GM06990 (cell line): ENCODE results near the gene PIGM.

Source experiments
- DNase-seq: peaks from one replicate; pipeline ENCODE4 v3.0.0-alpha.2; 2011; ENCODE audit not compliant: insufficient read length; ENCODE audit errors: extremely low read depth
- H3K27me3 ChIP-seq: replicated peaks from 2 replicates; pipeline ENCODE4 v1.6.0; 2011; ENCODE audit warnings: low read length; ENCODE audit not compliant: control insufficient read depth, insufficient read depth
- H3K36me3 ChIP-seq: 2 replicates; pipeline ENCODE4 v1.5.1; 2011; ENCODE audit warnings: low read length; ENCODE audit not compliant: control insufficient read depth, insufficient read depth
- H3K4me3 ChIP-seq: replicated peaks from 2 replicates; pipeline ENCODE4 v1.5.1; 2011; ENCODE audit warnings: low read depth, mild to moderate bottlenecking, control low read depth, low read length
- CTCF ChIP-seq: IDR thresholded peaks from 2 replicates; pipeline ENCODE4 v1.5.1; 2011; ENCODE audit warnings: low read length, control low read depth, mild to moderate bottlenecking, inconsistent platforms; ENCODE audit not compliant: insufficient read depth, poor library complexity, severe bottlenecking

The PIGM gene

GRCh38 chr1:159986093-159986492 lies 45.7 kb downstream of the PIGM start:
- H3K36me3 ChIP-seq = no peaks in the 10 kb centered on the region
- H3K27me3 ChIP-seq = peaks cover 2% of the 10 kb centered on the region; the same call in 1 of the 2 replicates
- no peak overlapping the region for H3K4me3 ChIP-seq
- DNase-seq = no peak
- no peak for TF ChIP-seq CTCF

- Histone ChIP-seq H3K4me3 (no peak overlapping the region), H3K36me3 (no peaks in the 10 kb centered on the region), H3K27me3 (peaks cover 2% of the 10 kb centered on the region)
- no peak for DNase-seq
- no peak for TF ChIP-seq CTCF
These were observed 46.3 kb downstream of the PIGM start for GRCh38 chr1:159985473-159985872.

- peaks cover 2% of the 10 kb centered on the region for H3K27me3 ChIP-seq
- DNase-seq = no peak
- no peak overlapping the region for H3K4me3 ChIP-seq
- no peaks in the 10 kb centered on the region for H3K36me3 ChIP-seq
- no peak for TF ChIP-seq CTCF
These were observed 48.1 kb downstream of the PIGM start for GRCh38 chr1:159983681-159984080.

- no peak for TF ChIP-seq CTCF
- DNase-seq = no peak
- Histone ChIP-seq H3K4me3 (no peak overlapping the region), H3K27me3 (peaks cover 2% of the 10 kb centered on the region), H3K36me3 (no peaks in the 10 kb centered on the region)
These were observed 49.5 kb downstream of the PIGM start for GRCh38 chr1:159982280-159982679.

GRCh38 chr1:159981351-159982055 lies 50.3 kb downstream of the PIGM start:
- TF ChIP-seq CTCF = no peak
- no peak overlapping the region for H3K4me3 ChIP-seq
- H3K27me3 ChIP-seq = peaks cover 2% of the 10 kb centered on the region
- DNase-seq = no peak
- no peaks in the 10 kb centered on the region for H3K36me3 ChIP-seq

GRCh38 chr1:159980786-159981185 lies 51.0 kb downstream of the PIGM start:
- Histone ChIP-seq H3K4me3 (no peak overlapping the region), H3K36me3 (no peaks in the 10 kb centered on the region), H3K27me3 (peaks cover 2% of the 10 kb centered on the region)
- no peak for DNase-seq
- no peak for TF ChIP-seq CTCF
